Jurkat, Clone E6-1 (cell line): Measurements from ENCODE around the gene CORO2A.
"Not testable (repeated sequence)": the region's sequence is repeated elsewhere in the genome, so short reads cannot be mapped to it uniquely, and the experiment has no call there.

Source experiments
- DNase-seq: peaks from one replicate; pipeline ENCODE4 v3.0.0-alpha.2; 2011; ENCODE audit warnings: low read depth, low spot score
- H3K4me3 ChIP-seq: 2 replicates; pipeline ENCODE4 v1.5.1; 2011; ENCODE audit warnings: mild to moderate bottlenecking, low read length, control low read depth, moderate library complexity

Gene CORO2A

GRCh38 chr9:98099346-98099745, 93.1 kb downstream of the CORO2A start:
- H3K4me3 ChIP-seq: no peak overlapping the region
- no peak for DNase-seq

DNA sequence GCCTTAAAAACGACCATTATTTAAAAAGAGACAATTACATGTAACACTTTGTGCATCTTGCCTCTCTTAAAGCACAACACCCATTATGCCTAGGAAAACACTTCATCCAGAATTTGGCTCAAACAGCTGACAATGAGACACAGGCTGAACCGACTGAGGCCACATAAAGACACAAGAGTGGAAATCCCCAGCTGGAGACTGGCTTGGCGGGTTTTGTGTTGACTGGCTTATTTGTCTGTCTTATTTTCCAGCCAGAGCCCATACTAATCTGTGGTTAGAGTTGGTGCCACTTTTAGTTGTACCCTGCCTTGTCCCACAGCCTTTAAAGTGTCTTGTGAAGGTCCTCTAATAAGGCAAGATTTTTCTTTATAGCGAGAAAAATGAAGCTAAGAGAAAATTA, 94.6 kb downstream of the CORO2A start:
- H3K4me3 ChIP-seq: no peak overlapping the region
- DNase-seq: no peak

DNA sequence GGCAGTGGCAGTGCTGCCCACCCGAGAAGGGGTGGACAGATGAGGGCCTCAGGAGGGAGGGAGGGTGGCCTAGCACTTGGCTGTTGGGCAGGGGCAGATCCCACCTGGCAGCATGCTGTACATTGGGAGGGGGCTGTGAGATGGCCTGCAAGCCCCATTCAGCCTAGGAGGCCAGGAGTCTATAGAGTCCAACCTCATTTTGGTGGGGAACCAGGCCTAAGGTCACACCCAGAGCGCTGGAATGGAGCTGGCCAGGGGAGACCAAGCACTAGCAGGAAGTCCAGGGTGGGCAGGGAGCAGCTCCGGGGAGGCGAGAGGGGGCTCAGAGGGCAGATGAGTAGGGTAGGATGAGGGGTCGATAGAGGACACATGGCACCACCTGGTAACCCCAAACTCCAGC, 96.3 kb downstream of the CORO2A start:
- H3K4me3 ChIP-seq: no peak overlapping the region
- DNase-seq: no peak

- no peak overlapping the region for H3K4me3 ChIP-seq
- DNase-seq: no peak
Measured at GRCh38 chr9:98095401-98095800, 97.0 kb downstream of the CORO2A start.

DNA sequence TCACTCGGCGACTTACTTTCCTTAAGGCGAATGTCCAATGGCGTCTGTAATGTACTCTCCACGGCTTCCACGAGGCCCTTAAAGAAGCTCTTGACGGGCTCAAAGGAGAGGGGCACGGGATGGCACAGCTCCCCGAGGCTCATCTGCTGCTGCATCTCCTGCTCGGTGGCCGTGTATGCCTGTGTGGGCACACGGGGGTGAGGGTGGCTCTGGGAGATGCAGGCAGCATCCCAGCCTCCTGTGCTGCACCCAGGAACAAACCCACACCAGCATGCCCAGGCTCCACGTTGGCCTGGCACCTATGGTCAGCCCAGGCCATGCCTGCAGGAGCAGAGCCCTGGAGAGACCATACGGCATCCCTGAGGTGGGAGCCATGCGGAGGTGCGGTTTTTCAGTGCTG, 97.6 kb downstream of the CORO2A start:
- H3K4me3 ChIP-seq: no peak overlapping the region
- DNase-seq: no peak

DNA sequence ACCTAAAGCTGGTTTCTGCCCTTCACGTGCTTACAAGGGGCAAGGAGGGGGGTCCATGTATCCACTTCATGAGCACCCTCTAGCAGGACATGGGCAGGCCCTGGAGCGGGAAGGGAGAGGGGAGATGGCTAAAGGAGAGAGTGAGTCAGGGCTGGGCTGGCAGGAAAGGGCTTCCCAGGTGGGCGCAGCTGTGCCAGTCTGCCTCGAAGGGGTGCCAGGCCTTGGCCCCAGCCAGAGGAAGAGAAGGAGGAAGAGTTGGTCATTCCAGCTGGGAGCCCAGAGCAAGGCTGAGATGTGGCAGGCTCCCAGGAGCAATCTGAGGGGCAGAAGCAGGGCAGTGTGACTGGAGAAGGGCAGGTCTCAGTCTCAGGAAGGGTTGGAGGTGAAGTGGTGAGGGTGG, 98.1 kb downstream of the CORO2A start:
- DNase-seq: no peak
- no peak overlapping the region for H3K4me3 ChIP-seq

DNA sequence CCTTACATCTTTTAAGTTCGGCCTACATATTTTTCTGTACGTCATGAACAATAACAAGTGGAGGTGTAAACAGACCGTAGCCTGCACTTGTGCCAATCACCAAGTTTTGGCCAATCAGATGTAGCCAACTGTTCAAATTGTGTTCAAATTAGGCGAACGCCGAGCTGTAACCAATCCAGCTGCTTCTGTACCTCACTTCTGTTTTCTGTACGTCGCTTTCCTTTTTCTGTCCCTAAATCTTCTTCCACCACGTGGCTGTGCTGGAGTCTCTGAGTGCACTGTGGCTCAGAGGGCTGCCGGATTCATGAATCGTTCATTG, 99.9 kb downstream of the CORO2A start:
- no peak for DNase-seq
- no peak overlapping the region for H3K4me3 ChIP-seq

DNA sequence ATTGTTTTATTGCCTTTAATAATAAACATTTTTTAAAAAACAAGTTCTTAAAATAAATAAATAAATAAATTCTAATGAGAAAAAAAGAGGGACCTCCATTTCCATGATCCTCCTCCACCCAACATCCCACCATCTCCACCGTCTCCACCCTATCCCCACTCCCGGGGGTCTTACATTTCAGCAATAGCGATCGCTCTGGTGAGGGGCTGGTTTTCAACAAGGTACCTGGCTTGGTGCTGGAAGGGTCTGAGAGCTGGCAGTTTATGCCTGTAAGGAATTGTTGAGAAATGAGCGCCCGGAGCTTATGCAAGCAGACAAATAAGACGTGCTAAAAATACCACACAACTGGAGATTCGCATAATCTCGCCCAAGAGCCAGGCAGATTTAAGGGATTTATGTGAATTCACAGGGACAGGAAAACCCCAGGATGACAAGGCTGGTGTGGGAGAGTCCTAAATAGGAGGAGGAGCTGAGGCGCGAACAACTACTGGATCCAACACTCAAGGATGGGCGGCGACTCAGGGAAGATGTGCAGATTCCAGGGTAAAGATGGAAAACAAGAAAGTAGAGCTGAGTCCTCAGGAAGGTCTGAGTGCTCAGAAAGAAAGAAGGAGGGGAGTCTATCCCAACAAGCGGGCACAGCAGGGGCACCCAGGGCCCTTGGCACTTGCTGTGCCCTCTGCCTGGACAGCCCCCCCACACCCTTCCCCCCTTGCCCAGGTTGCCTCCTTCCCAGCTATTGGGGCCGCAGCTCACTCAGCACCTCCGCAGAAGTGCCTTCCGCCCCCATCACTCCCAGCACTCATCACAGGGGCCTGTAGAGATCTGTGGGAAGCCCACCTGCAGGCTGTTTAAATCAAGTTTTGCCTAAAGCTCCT, 100.5 kb downstream of the CORO2A start:
- no peak overlapping the region for H3K4me3 ChIP-seq
- no peak for DNase-seq

- DNase-seq, H3K4me3 ChIP-seq: not testable (repeated sequence)
Measured at GRCh38 chr9:98090674-98091073, 101.8 kb downstream of the CORO2A start.

DNA sequence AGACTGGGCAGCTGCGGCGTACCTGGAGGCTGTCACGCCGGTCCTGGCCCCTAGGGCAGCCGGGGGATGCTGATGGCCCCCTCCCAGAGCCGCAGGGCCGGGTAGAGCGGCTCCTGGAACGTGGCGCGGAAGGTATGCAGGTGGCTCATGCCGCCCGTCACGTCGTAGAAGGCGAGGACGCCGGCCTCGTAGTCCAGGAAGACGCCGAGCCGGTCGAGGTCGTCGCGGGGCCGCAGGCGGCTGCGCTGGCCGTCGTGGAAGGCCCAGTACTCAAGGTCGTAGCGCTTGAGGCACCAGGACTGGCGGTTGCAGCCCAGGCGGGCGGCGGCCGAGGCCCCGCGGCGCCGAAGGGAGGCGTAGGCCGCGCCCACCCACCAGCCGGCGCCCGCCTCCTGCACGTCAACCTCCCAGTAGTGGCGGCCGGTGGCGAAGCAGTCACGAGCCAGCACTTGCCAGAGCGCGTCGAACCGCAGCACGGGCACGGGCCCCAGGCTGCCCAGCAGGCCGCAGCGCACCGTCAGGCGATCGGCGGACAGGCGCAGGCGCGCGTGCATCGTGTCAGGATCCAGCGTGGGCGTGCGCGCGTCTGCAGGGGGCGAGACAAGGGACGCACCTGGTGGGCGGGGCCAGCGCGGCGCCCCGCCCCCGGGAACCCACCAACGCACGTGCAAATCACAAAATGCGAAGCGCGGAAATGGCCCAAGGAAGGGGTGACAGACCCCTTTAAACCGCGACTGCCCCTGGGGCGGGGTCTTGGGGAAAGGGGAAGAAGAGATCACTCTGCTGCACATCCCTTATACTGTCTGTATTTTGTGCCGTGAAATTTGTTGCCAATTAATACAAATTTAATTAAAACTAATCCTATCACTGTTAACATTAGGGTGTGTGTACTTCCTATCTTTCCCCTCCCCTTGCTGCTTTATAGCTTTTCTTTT, 104.8 kb downstream of the CORO2A start:
- no peak for DNase-seq
- no peak overlapping the region for H3K4me3 ChIP-seq

DNA sequence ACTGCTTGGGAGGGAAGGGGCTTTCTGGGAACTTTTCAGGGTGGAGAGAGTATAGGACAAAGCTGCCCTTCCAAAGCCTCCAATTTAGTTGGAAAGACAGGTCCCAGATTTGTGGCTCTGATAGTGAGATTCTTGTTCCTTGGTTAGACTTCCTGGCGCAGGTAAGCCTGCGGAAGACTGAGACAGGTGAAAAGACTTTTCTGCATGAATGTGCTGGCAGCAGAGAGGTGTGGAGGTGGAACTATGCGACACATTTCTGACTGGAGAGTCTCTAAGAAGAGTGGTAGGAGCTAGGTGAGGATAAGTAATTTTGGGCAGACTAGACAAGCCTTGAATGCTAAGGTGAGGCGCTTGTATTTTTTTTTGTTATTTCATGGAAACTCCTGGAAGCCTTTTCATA, 106.0 kb downstream of the CORO2A start:
- no peak for DNase-seq
- H3K4me3 ChIP-seq: no peak overlapping the region

GRCh38 chr9:98085944-98086343, 106.5 kb downstream of the CORO2A start:
- DNase-seq: no peak
- H3K4me3 ChIP-seq: no peak overlapping the region

DNA sequence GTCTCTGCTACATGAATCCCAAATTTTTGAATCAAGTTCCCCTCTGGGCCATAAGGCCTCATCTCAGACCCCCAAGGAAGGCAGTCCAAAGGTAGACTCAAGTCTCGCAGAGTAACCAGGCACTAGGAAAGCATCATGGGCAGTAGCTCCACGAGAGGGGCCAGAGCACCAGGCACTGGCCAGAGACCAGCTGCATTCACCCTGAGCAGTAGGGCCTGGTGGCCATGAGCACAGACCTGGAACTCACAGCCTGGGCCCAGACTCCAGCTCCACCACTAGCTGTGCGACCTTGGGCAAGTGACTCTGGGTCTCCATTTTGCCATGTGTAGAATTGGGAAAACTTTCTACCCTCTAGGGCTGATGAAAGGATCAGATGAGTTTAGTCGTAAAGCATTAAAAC, 107.4 kb downstream of the CORO2A start:
- no peak overlapping the region for H3K4me3 ChIP-seq
- no peak for DNase-seq

- H3K4me3 ChIP-seq: no peak overlapping the region
- DNase-seq: no peak
Measured at GRCh38 chr9:98084396-98084795, 108.0 kb downstream of the CORO2A start.

DNA sequence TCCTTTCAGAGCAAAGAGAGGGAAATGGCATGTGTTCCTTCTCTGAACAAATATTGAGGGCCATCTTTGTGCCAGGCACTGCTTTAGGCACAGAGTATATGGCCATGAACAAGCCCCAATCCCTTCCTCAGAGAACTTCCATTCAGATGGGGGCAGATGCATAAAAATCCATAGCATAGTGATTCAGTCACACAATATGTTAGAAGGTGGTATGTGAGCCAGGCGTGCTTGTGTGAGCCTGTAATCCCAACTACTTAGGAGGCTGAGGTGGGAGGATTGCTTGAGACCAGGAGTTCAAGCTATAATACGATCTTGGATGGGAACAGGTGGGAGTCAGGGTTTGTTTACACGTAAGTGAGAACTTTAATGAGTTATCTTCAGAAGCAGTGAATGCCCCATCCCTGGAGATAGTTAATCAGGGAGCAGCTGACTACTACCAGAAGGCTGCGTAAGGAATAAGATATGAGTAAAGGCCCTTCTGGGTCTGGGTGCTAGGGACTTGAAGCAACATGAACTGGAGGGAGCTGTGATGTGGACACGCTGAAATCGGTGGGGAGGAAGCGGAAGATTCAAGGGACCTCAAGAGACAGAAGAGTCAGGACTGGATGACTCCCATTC, 108.8 kb downstream of the CORO2A start:
- no peak overlapping the region for H3K4me3 ChIP-seq
- DNase-seq: no peak

GRCh38 chr9:98083061-98083501, 109.4 kb downstream of the CORO2A start:
- DNase-seq: no peak
- H3K4me3 ChIP-seq: no peak overlapping the region

- H3K4me3 ChIP-seq: no peak overlapping the region
- no peak for DNase-seq
Measured at GRCh38 chr9:98081477-98082219, 110.8 kb downstream of the CORO2A start.

- H3K4me3 ChIP-seq: no peak overlapping the region
- no peak for DNase-seq
Measured at GRCh38 chr9:98080780-98081179, 111.7 kb downstream of the CORO2A start.

- H3K4me3 ChIP-seq: no peak overlapping the region
- DNase-seq: no peak
Measured at GRCh38 chr9:98080326-98080725, 112.1 kb downstream of the CORO2A start.
